ENCODE results near the gene SLC16A10.

Gene SLC16A10

GRCh38 chr6:111210194-111210728 lies 123.0 kb downstream of the SLC16A10 start:
- DNase-seq = peak in 2 of 56 donors; percentile 2 to 7

- DNase-seq = no peak
These were observed 124.2 kb downstream of the SLC16A10 start for GRCh38 chr6:111211411-111212030.

GRCh38 chr6:111212625-111213024 lies 125.3 kb downstream of the SLC16A10 start:
- no peak for DNase-seq

GRCh38 chr6:111215131-111215530 lies 127.8 kb downstream of the SLC16A10 start:
- no peak for DNase-seq

GRCh38 chr6:111219785-111220184 lies 132.5 kb downstream of the SLC16A10 start:
- DNase-seq = no peak

- DNase-seq = no peak
These were observed 133.2 kb downstream of the SLC16A10 start for GRCh38 chr6:111220383-111221031.

GRCh38 chr6:111221804-111222203 lies 134.5 kb downstream of the SLC16A10 start:
- no peak for DNase-seq

- no peak for DNase-seq
These were observed 135.0 kb downstream of the SLC16A10 start for GRCh38 chr6:111222341-111222740.

- no peak for DNase-seq
These were observed 140.8 kb downstream of the SLC16A10 start for GRCh38 chr6:111228094-111228493.

GRCh38 chr6:111230351-111231089 lies 143.2 kb downstream of the SLC16A10 start:
- no peak for DNase-seq

- no peak for DNase-seq
These were observed 143.8 kb downstream of the SLC16A10 start for GRCh38 chr6:111231090-111231459.

- DNase-seq = no peak
These were observed 150.5 kb downstream of the SLC16A10 start for GRCh38 chr6:111237852-111238251.

- DNase-seq = no peak
These were observed 151.3 kb downstream of the SLC16A10 start for GRCh38 chr6:111238464-111239119.

GRCh38 chr6:111239461-111239860 lies 152.2 kb downstream of the SLC16A10 start:
- no peak for DNase-seq

GRCh38 chr6:111242452-111242851 lies 155.1 kb downstream of the SLC16A10 start:
- DNase-seq = no peak

- DNase-seq = no peak
These were observed 155.8 kb downstream of the SLC16A10 start for GRCh38 chr6:111243095-111243494.

- DNase-seq = no peak
These were observed 161.5 kb downstream of the SLC16A10 start for GRCh38 chr6:111248789-111249188.

GRCh38 chr6:111250791-111251354 lies 163.6 kb downstream of the SLC16A10 start:
- DNase-seq = no peak

GRCh38 chr6:111252726-111253125 lies 165.4 kb downstream of the SLC16A10 start:
- no peak for DNase-seq

GRCh38 chr6:111254004-111254778 lies 166.9 kb downstream of the SLC16A10 start:
- DNase-seq = no peak

- DNase-seq = no peak
These were observed 167.5 kb downstream of the SLC16A10 start for GRCh38 chr6:111254779-111255166.
